Neural progenitor cell (in vitro differentiated cells): ENCODE data around the gene SMYD5. TPM values are rescaled to one million over a fixed set of nuclear protein-coding genes. Genes with fewer than 3 reads are reported as not detected.

Experiments
- DNase-seq: peaks from one replicate; pipeline ENCODE4 v3.0.0-alpha.2; 2016; ENCODE audit warnings: low spot score
- H2AFZ ChIP-seq: fragments of 200-600 bp; sonication (generic); replicated peaks from 2 replicates; pipeline ENCODE4 v1.6.1; 2016; ENCODE audit warnings: antibody characterized with exemption
- H3F3A ChIP-seq: fragments of 200-600 bp; sonication (generic); 2 replicates; pipeline ENCODE4 v1.6.1; 2016; ENCODE audit warnings: antibody characterized with exemption, low read depth
- H3K27ac ChIP-seq: fragments of 200-600 bp; sonication (generic); 2 replicates; pipeline ENCODE4 v1.5.1; 2016; ENCODE audit warnings: mild to moderate bottlenecking
- H3K27me3 ChIP-seq: fragments of 200-600 bp; sonication (generic); 2 replicates; pipeline ENCODE4 v1.6.1; 2016; ENCODE audit warnings: mild to moderate bottlenecking, moderate library complexity
- H3K36me3 ChIP-seq: fragments of 200-600 bp; sonication (generic); 2 replicates; pipeline ENCODE4 v1.5.1; 2016
- H3K4me1 ChIP-seq: fragments of 200-600 bp; sonication (generic); 2 replicates; pipeline ENCODE4 v1.6.1; 2016; ENCODE audit warnings: mixed run types
- H3K4me2 ChIP-seq: fragments of 200-600 bp; sonication (generic); 2 replicates; pipeline ENCODE4 v1.6.1; 2016
- H3K4me3 ChIP-seq: fragments of 200-600 bp; sonication (generic); 2 replicates; pipeline ENCODE4 v1.5.1; 2016
- H3K79me2 ChIP-seq: fragments of 200-600 bp; sonication (generic); 2 replicates; pipeline ENCODE4 v1.6.1; 2016; ENCODE audit warnings: low read depth
- H3K9ac ChIP-seq: fragments of 200-600 bp; sonication (generic); 2 replicates; pipeline ENCODE4 v1.6.1; 2016
- H3K9me3 ChIP-seq: fragments of 200-600 bp; sonication (generic); 2 replicates; pipeline ENCODE4 v1.5.1; 2016; ENCODE audit warnings: low read depth
- H4K20me1 ChIP-seq: fragments of 200-600 bp; sonication (generic); 2 replicates; pipeline ENCODE4 v1.6.1; 2016; ENCODE audit warnings: low read depth
- H3K27ac Mint-ChIP-seq: 3 replicates; pipeline ENCODE4 v1.8.0; 2021; ENCODE audit warnings: mixed read lengths
- H3K27me3 Mint-ChIP-seq: 2 replicates; pipeline ENCODE4 v1.8.0; 2022; ENCODE audit warnings: low read depth, mild to moderate bottlenecking, inconsistent platforms, moderate library complexity, mixed read lengths; ENCODE audit not compliant: insufficient read depth
- H3K36me3 Mint-ChIP-seq: 3 replicates; pipeline ENCODE4 v1.8.0; 2021; ENCODE audit warnings: mixed read lengths
- H3K4me1 Mint-ChIP-seq: 3 replicates; pipeline ENCODE4 v1.8.0; 2021; ENCODE audit warnings: mixed read lengths
- H3K4me3 Mint-ChIP-seq: 3 replicates; pipeline ENCODE4 v1.8.0; 2021; ENCODE audit warnings: mild to moderate bottlenecking, moderate library complexity, mixed read lengths
- H3K9me3 Mint-ChIP-seq: 3 replicates; pipeline ENCODE4 v1.8.0; 2020; ENCODE audit warnings: mixed read lengths
- CTCF ChIP-seq: fragments of 200-600 bp; sonication (generic); IDR thresholded peaks from 2 replicates; pipeline ENCODE4 v1.5.1; 2017; ENCODE audit warnings: antibody characterized with exemption, mild to moderate bottlenecking
- EZH2 ChIP-seq: fragments of 200-600 bp; sonication (generic); IDR thresholded peaks from 2 replicates; pipeline ENCODE4 v1.6.1; 2017; ENCODE audit warnings: antibody characterized with exemption, mild to moderate bottlenecking, moderate library complexity
- EZH2phosphoT487 ChIP-seq: fragments of 200-600 bp; sonication (generic); IDR thresholded peaks from 2 replicates; pipeline ENCODE4 v1.6.1; 2017; ENCODE audit warnings: antibody characterized with exemption
- total RNA-seq: library from RNA; depleted of rRNA; stranded (reverse); fragments of >200 nt; gene quantifications from 2 replicates; pipeline ENCODE4 v1.2.3, GENCODE V29; 2015; ENCODE audit warnings: low replicate concordance

Gene SMYD5
- total RNA-seq, 1 donor from 2014 or later = 21.0 TPM

- Histone ChIP-seq H3K9ac (peak within 1 kb of the TSS; percentile 98), H3K4me1 (peaks cover 17% of the 10 kb centered on the region), H3K9me3 (no peaks in the 10 kb centered on the region), H3K4me3 (peak within 1 kb of the TSS; percentile 86), H3K27ac (peak within 1 kb of the TSS; percentile 95), H2AFZ (peak within 1 kb of the TSS; percentile 63), H3F3A (peaks cover 20% of the 10 kb centered on the region), H4K20me1 (peaks cover 47% of the 10 kb centered on the region), H3K79me2 (peaks cover 52% of the 10 kb centered on the region), H3K27me3 (no peaks in the 10 kb centered on the region), H3K4me2 (peak within 1 kb of the TSS; percentile 78), H3K36me3 (no peaks in the 10 kb centered on the region)
- H3K9me3 Mint-ChIP-seq = no peaks in the 10 kb centered on the region
- peaks cover 4% of the 10 kb centered on the region for H3K27me3 Mint-ChIP-seq
- no peaks in the 10 kb centered on the region for H3K36me3 Mint-ChIP-seq
- TF ChIP-seq CTCF (no peak), EZH2phosphoT487 (peak; percentile 9), EZH2 (no peak)
- peak within 1 kb of the TSS; percentile 98 for H3K27ac Mint-ChIP-seq
- peak; percentile 94 for DNase-seq
- peak within 1 kb of the TSS; percentile 99 for H3K4me3 Mint-ChIP-seq
- H3K4me1 Mint-ChIP-seq = peaks cover 28% of the 10 kb centered on the region
These were observed 20.1 kb downstream of the SMYD5 start, which contains the start of gene CCT7 for GRCh38 chr2:73233932-73234832. TSS of gene CCT7 (plus strand) at chr2:73234308. CDS start at chr2:73234379, 71 bp downstream.

DNA sequence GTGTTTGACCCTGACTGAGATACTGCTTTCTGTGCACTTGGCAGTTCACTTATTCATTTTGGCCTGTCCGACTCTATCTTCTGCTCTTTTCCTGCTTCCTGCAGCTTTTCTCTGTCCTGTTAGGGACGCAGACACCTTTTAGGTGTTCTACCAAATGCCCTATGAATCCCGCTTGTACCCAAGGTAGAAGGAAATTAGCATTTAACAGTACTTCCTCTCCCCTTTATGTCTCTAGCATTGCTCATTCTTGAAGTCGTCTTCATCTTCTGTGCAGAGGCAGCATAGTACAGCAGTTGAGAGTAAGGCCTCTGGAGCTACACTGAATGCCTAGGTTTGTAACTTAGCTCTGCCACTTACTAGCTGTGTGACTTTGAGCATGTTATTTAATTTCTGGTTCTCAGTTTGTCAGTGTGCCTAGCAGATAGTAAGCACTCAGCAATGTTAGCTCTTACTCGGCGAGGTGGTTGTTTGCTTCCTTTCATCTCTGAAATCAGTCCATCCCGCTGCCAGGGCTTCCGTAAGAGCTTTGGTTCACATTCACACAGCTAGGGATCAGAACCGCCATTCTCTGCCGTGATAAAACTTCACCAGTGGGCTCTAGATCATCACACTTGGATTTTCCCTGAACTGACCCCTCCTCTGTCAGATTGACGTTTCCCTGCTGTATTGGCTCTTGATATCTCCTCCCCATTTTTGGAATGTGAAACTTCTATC is 21.4 kb downstream of the SMYD5 start:
- H3K27me3 Mint-ChIP-seq = peaks cover 4% of the 10 kb centered on the region
- Histone ChIP-seq H3K4me3 (peak overlapping the region; percentile 86), H3K27ac (no peak overlapping the region), H3K4me2 (peak overlapping the region; percentile 78), H3K4me1 (peaks cover 17% of the 10 kb centered on the region), H2AFZ (no peak overlapping the region), H3K27me3 (no peaks in the 10 kb centered on the region), H3K36me3 (no peaks in the 10 kb centered on the region), H3F3A (peaks cover 20% of the 10 kb centered on the region), H3K9ac (peak overlapping the region; percentile 98), H4K20me1 (peaks cover 60% of the 10 kb centered on the region), H3K9me3 (no peaks in the 10 kb centered on the region), H3K79me2 (peaks cover 64% of the 10 kb centered on the region)
- H3K36me3 Mint-ChIP-seq = no peaks in the 10 kb centered on the region
- H3K9me3 Mint-ChIP-seq = no peaks in the 10 kb centered on the region
- peaks cover 28% of the 10 kb centered on the region for H3K4me1 Mint-ChIP-seq
- no peak for DNase-seq
- H3K4me3 Mint-ChIP-seq = peak overlapping the region; percentile 99
- TF ChIP-seq EZH2 (no peak), CTCF (no peak), EZH2phosphoT487 (no peak)
- peak overlapping the region; percentile 96 for H3K27ac Mint-ChIP-seq

DNA sequence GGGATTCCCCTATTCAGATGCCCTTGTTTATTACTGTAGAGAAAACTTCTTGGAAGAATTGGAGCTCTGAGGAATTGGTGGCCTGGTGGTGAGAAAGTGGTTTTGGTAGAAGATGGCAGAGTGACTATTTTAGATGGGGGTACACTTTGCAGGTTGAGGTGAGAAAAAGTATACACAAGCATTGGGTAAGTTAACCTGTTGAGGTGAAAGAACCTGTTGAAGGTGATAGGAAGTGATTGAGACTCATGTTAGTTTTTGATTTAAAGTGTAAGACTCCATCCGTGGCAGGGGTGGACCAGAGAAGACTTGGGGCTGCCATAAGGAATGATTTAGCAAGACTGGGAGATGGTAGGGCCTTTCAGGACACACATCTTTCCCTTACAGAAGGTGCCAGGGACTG is 23.1 kb downstream of the SMYD5 start:
- TF ChIP-seq EZH2 (no peak), CTCF (no peak), EZH2phosphoT487 (no peak)

More for the DNA sequence above, 23.1 kb downstream of the SMYD5 start:
- Histone ChIP-seq H2AFZ (no peak overlapping the region), H3K4me3 (no peak overlapping the region), H3K4me2 (no peak overlapping the region), H3K27me3 (no peaks in the 10 kb centered on the region), H3F3A (peaks cover 20% of the 10 kb centered on the region), H3K36me3 (peaks cover 6% of the 10 kb centered on the region), H3K4me1 (peaks cover 17% of the 10 kb centered on the region), H3K9me3 (no peaks in the 10 kb centered on the region), H3K79me2 (peaks cover 81% of the 10 kb centered on the region), H3K9ac (no peak overlapping the region), H3K27ac (no peak overlapping the region), H4K20me1 (peaks cover 77% of the 10 kb centered on the region)
- no peak for DNase-seq
- H3K36me3 Mint-ChIP-seq = no peaks in the 10 kb centered on the region
- H3K4me3 Mint-ChIP-seq = no peak overlapping the region
- H3K27ac Mint-ChIP-seq = no peak overlapping the region
- peaks cover 28% of the 10 kb centered on the region for H3K4me1 Mint-ChIP-seq
- no peaks in the 10 kb centered on the region for H3K9me3 Mint-ChIP-seq
- peaks cover 4% of the 10 kb centered on the region for H3K27me3 Mint-ChIP-seq
